GM19035 (cell line): ENCODE data around the gene OR1F1.
"Not testable (repeated sequence)": the region's sequence is repeated elsewhere in the genome, so short reads cannot be mapped to it uniquely, and the experiment has no call there.

Experiments used
- ATAC-seq: cut with Tn5 transposase; IDR thresholded peaks from one replicate; pipeline ENCODE4 v1.9.1; 2021; ENCODE audit not compliant: unreplicated experiment

The OR1F1 gene

DNA sequence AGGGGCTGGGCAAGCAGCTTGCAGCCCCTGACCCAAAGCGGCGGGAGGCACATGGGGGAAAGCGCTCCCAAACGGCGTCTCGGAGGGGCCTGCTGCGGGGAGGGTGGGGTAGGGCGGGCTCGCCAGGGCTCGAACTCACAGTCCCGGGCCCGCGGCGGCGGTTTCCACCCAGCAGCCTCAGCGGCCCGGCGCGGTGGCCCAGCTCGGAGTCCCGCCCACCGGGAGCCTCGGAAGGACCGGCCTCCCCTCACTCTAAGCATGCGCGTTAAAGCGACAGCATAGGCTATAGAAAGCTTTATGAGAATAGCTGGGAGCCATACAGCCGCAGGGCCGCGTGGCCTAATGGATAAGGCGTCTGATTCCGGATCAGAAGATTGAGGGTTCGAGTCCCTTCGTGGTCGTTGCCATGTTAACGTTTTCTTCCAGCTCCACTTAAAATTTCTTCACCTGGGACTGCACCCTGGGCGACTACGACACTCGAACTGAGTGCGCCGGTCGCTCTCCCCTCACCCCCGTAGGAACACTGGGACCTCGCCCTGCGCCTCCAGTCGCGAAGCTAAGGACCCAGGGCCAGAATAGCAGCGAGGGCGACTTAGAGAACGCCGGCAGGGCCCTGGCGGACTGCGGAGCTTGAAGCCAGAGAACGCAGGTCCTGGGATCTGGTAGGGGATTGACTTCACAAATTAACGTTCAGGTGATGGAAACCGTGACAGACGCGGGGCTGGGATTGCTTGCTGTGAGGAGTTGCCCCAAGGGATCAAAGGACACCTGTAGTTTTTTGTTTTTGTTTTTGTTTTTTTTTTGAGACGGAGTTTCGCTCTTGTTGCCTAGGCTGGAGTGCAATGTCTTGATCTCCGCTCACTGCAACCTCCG lies 37.4 kb upstream of the OR1F1 start:
- peak; percentile 80 for ATAC-seq

DNA sequence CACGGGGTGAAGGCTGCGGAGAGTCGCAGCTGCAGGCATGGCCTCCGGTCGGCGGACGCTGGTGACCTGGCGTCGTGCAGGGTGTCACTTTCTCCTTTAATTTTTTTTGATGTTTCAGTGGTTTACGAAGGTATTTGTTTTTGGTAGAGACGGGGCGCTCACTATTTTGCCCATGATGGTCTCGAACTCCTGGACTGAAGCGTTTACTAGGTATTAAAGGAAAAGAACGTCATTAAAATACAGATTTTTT lies 36.1 kb upstream of the OR1F1 start:
- no peak for ATAC-seq

- ATAC-seq: no peak
These were observed 35.6 kb upstream of the OR1F1 start for GRCh38 chr16:3152277-3152990.

DNA sequence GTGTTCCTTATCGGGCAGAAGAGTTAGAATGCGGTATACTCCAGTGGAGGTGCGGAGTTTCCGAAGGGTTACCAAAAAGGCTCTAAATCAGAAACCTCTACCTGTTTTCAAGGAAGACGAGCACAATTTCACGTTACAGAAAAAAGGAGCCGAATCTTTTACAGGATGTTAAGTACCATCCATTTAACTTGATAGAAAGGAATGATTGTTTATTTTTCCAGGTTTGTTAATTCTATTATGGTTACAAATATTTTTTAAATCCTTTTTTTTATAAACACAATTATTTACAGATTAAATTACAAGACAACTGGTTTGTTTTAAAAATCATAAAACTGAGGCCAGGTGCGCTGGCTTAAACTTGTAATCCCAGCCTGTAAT lies 35.0 kb upstream of the OR1F1 start:
- ATAC-seq: no peak

GRCh38 chr16:3155181-3155580 lies 32.8 kb upstream of the OR1F1 start:
- no peak for ATAC-seq

DNA sequence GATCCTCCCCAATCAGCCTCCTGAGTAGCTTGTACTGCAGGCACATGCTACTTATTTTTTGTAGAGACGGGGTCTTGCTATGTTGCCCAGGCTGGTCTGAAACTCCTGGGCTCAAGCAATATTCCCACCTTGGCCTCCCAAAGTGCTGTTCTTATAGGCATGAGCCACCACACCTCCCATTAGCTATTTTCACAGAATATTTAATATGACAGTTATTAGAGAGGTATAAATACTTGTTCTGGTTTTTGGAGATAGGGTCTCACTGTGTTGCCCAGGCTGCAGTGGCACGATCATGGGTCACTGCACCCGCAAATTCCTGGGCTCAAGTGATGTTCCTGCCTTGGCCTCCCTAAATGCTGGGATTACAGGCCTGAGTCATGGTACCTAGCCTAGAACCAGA lies 32.0 kb upstream of the OR1F1 start:
- ATAC-seq: no peak

DNA sequence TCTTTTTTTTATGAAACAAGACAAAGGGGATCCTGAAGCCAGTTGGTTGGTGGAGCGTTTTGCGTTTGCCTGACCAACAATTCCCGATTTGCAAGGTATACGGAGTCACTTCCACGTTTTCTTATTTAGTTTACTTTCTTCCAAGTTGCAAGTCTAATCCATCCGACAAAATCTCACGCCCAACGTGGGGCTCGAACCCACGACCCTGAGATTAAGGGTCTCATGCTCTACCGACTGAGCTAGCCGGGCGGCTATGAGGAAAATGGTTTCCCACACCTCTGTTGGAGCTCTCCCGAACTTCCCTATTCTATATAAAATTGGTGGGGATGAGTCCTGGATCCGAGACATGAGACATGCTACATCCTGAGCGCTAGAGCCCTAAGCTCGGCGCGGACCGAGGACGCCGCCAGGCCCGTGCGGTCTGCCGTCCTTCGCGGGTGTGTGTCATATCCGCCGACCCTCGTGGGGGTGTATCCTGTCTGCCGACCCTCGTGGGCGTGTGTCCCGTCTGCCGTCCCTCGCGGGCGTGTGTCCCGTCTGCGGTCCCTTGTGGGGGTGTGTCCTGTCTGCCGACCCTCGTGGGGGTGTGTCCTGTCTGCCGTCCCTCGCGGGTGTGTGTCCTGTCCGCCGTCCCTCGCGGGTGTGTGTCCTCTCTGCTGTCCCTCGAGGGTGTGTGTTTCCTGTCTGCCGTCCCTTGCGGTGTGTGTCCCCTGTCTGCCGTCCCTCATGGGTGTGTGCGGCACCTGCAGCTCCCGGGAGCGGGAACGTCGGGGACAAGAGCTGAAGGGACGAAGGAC lies 30.6 kb upstream of the OR1F1 start:
- ATAC-seq: no peak

GRCh38 chr16:3158026-3158509 lies 29.9 kb upstream of the OR1F1 start:
- no peak for ATAC-seq

DNA sequence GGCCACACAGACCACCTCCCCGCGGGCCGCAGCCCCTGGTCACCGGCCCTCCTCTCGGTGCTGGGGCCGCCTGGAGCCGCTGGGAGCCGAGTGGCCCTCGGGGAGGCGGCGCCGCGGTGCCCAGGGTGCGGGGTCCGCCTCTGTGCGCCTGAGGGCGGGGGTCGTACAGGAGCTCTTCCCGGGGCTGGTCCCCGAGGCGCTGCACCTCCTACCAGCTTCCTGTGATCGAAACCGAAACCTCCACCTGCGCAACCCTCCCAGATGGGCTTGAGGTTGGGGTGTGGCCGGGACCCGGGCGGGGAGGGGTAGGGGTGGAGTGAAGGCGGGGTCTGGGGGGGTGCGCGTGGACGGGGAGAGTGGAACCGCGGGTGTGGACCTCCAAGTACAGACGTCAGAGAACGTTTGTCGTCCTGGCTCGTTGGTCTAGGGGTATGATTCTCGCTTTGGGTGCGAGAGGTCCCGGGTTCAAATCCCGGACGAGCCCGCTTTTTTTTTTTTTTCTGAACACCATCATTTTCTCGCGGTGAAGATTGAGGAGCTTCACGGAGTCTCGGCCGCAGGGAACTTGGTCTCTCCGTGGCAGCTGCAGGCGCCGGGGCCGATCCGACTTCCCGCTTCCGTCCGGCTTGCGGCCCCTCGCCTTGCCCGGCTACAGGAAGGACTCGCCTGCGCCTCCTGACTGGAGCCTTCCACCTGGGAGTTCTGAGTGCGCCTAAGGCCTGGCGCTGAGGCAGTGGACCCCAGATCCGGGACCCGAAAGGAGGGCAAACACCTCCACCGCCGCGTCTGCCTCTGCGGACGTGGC lies 29.3 kb upstream of the OR1F1 start:
- ATAC-seq: peak; percentile 56

GRCh38 chr16:3161235-3162018 lies 26.6 kb upstream of the OR1F1 start:
- ATAC-seq: no peak

GRCh38 chr16:3164121-3164991 lies 23.6 kb upstream of the OR1F1 start:
- no peak for ATAC-seq

DNA sequence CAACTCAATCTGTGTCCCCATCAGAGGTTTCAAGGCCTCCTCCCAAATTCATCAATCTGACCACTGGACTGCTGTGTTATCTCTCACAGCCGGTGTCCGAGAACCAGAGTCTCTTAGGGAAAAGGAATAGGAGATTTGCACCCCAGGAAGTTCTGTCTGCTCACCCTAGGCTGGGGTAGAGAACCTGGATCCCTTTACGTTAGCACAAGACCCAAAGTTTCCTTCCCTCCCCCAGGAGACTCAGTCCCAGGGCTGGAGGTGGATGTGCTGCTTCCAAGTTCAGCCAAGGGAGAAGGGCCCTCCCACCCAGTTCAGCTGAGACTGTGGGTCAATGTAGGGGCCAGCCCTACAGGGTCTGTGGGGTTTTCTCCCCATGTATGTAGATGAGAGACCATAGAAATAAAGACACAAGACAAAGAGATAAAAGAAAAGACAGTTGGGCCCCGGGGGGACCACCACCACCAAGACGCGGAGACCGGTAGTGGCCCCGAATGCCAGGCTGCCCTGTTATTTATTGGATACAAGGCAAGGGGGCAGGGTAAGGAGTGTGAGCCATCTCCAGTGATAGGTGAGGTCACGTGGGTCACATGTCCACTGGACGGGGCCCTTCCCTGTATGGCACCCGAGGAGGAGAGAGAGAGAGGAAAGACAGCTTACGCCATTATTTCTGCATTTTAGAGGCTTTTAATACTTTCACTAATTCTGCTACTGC lies 22.7 kb upstream of the OR1F1 start:
- ATAC-seq: no peak

DNA sequence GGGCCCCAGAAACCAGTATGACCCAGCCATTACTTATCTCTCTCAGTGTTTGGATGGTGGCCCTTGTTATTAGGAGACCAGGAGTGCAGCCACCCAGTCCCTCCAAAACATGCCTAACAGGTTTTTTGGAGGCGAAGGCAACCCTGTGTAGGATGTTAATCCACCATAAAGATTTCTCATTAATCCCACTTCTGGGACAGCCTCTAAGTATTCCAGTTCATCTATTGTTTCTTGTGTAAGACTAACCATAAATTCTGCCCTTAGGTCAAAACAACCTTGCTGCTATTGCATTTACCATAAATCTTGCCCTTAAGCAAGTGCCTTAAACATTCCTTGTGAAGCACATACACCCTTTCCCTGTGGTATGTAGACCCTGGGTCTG lies 21.5 kb upstream of the OR1F1 start:
- no peak for ATAC-seq

GRCh38 chr16:3168729-3169128 lies 19.3 kb upstream of the OR1F1 start:
- not testable (repeated sequence) for ATAC-seq

- ATAC-seq: no peak
These were observed 17.4 kb upstream of the OR1F1 start for GRCh38 chr16:3170440-3171180.

DNA sequence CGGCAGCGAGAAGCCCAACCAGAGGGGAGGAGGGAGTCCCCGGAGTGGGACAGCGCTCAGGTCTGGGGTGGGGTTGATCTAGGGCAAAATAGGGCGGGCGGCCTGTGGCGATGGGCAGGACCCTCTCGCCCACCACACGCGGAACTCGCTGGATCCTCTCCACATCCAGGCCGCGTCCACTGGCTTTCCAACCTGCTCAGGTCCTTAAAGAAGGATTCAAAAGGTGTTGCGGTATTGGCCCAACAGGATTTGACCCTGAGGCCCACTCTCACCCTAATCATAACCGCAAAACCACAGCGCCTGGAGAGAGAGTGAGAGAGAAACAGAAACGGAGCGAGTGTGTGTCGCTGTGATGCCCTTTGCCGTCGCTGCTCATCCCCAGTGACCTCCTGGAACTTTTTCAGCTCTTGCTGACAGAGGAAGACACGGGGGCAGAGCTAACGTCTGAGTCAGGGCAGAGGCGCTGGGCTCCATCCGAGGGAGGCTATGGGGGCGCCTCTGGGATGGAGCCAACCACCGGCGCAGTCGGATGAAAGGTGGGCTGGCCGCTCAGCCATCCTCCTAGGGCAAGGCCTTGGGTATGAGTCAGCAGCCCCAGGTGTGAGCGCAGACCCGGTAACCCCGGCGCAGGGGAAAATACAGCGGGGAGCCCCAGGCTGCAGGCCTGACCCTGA lies 16.7 kb upstream of the OR1F1 start:
- peak; percentile 52 for ATAC-seq

DNA sequence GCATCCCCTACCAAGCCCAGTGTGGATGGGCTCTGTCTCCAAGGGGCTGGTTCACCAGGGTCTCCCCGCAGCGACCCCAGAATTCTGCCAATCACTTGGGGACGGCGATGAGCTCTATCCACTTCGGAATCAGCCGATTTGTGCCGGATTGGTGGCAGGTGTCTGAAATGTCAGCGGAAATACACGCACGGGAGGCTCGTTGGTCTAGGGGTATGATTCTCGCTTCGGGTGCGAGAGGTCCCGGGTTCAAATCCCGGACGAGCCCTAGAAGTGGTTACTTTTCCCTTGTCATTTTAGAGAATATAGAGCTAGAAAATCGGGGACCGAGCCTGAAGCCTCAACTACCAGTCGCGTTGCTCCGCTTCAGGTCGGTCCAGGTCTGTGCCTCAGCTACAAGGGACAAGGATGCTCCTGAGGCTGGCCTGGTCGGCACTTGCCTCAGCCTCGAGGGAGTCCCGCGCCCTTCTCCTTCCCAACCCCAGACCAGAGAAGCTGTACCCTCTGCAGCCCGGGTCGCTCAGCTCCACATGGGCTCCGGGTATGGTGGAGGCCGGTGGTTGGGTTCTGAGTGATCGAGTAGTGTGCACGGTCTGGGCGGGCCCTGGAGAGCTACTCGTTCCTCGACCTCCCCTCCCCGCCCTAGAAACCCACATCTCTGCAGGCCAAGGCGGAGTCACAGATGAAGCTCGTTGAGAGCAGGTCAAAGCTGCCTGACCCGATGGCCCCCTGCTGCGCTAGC lies 16.0 kb upstream of the OR1F1 start:
- peak; percentile 21 for ATAC-seq
